Omental fat pad (tissue), 4 donors: ENCODE results near the gene NR5A1. TPM values are rescaled to one million over a fixed set of nuclear protein-coding genes. Genes with fewer than 3 reads are reported as not detected.

ENCODE experiments used
- ATAC-seq: fragments of 150-250 bp; one replicate; pipeline ENCODE4 v1.9.1; 2016; ENCODE audit warnings: mild to moderate bottlenecking, moderate library complexity; ENCODE audit not compliant: low FRiP score
- DNase-seq: peaks from one replicate; pipeline ENCODE4 v3.0.0-alpha.2; 2019; ENCODE audit warnings: low spot score
- CTCF ChIP-seq, 3 donors: fragments of 450-650 bp; IDR thresholded peaks; one replicate each; pipeline ENCODE4 v1.5.1; 2016 to 2017; ENCODE audit warnings: antibody characterized with exemption in 3 of 3, mild to moderate bottlenecking in 3 of 3, moderate library complexity in 2 of 3
- total RNA-seq, 4 donors: library from RNA; depleted of rRNA; stranded (reverse); fragments of >200 nt; gene quantifications; one replicate each; pipeline ENCODE4 v1.1.0, GENCODE V29; 2016

The NR5A1 gene
- total RNA-seq, 4 donors from 2014 or later: not detected

GRCh38 chr9:124439086-124439485 lies 68.1 kb downstream of the NR5A1 start:
- TF ChIP-seq CTCF (IDR thresholded peaks at IDR 0.05): no peak
- ATAC-seq (no peak), DNase-seq (no peak)

- TF ChIP-seq CTCF (IDR thresholded peaks at IDR 0.05): no peak
- ATAC-seq (no peak), DNase-seq (no peak)
Measured at GRCh38 chr9:124438091-124438490, 69.1 kb downstream of the NR5A1 start.

GRCh38 chr9:124437086-124437485 lies 70.1 kb downstream of the NR5A1 start:
- no peak for TF ChIP-seq CTCF (IDR thresholded peaks at IDR 0.05)
- ATAC-seq (no peak), DNase-seq (no peak)

GRCh38 chr9:124436320-124436719 lies 70.9 kb downstream of the NR5A1 start:
- ATAC-seq (no peak), DNase-seq (no peak)
- no peak for TF ChIP-seq CTCF (IDR thresholded peaks at IDR 0.05)

Other genes with a start within 250 kb of the NR5A1 start
- 10 to 100 TPM; 11.8 to 52.1 (median 29.0) TPM for gene NEK6, start 249.4 kb downstream of the NR5A1 start, total RNA-seq
- 100 to 1,000 TPM; 172 to 200 (median 187) TPM for gene PSMB7, start 92.0 kb downstream of the NR5A1 start, total RNA-seq
- not detected for gene ADGRD2, start 56.9 kb downstream of the NR5A1 start, total RNA-seq